ENCODE measurements around the gene RHEX.

DNA sequence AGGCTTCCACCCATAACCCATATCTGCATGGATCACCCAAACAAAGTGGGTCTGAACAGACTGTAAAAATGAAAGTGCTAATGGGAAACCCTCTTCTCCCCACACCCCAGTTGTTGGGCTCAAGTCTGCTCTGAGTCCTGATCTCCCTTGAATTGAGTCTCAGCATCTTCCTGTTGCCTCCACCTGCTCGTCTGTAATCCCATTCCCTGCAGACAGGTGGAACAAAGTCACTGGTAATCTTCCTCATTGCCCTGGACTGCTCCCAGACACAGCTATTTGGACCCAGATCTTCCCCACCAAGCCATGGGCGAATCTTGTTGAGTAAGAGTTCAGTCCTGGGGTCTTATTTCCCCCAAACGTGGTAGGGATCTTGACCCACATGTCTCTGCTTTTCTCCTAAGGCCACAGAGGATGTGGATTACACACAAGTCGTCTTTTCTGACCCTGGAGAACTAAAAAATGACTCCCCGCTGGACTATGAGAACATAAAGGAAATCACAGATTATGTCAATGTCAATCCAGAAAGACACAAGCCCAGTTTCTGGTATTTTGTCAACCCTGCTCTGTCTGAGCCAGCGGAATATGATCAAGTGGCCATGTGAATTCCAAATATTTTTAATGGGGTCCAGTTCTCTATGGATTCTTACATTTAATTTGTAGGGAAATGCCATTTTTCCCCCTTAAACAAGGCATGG, 48.5 kb downstream of the RHEX start:
- TF ChIP-seq, protein P1, sequence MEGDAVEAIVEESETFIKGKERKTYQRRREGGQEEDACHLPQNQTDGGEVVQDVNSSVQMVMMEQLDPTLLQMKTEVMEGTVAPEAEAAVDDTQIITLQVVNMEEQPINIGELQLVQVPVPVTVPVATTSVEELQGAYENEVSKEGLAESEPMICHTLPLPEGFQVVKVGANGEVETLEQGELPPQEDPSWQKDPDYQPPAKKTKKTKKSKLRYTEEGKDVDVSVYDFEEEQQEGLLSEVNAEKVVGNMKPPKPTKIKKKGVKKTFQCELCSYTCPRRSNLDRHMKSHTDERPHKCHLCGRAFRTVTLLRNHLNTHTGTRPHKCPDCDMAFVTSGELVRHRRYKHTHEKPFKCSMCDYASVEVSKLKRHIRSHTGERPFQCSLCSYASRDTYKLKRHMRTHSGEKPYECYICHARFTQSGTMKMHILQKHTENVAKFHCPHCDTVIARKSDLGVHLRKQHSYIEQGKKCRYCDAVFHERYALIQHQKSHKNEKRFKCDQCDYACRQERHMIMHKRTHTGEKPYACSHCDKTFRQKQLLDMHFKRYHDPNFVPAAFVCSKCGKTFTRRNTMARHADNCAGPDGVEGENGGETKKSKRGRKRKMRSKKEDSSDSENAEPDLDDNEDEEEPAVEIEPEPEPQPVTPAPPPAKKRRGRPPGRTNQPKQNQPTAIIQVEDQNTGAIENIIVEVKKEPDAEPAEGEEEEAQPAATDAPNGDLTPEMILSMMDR (IDR thresholded peaks at IDR 0.05) = no peak
- no peak for TF ChIP-seq POLR2A (IDR thresholded peaks at IDR 0.05)
